ENCODE data around the gene NSRP1. TPM values are rescaled to one million over a fixed set of nuclear protein-coding genes. Genes with fewer than 3 reads are reported as not detected.
A peak's percentile ranks its signal among the peaks of the same experiment; 100 is the strongest.

The NSRP1 gene
- total RNA-seq, 4 donors from 2014 or later = 16.2 to 60.2 (median 42.7) TPM

- H3K27me3 ChIP-seq = no peaks in the 10 kb centered on the region
- H3K27ac ChIP-seq = no peak overlapping the region
- WGBS, 2 donors (ENCODE audit: low coverage in 1 of 2) = 65% methylated on average over 13 of the region's 13 CpGs; no CpG with 5 or more reads in 1 of the 2 donors
- H3K4me3 ChIP-seq = no peak overlapping the region
- no peaks in the 10 kb centered on the region for H3K4me1 ChIP-seq
- no peaks in the 10 kb centered on the region for H3K9me3 ChIP-seq
- DNase-seq = peak; percentile 33
- TF ChIP-seq CTCF (IDR thresholded peaks at IDR 0.05) = peak in 1 of 5 experiments; percentile 14
- TF ChIP-seq POLR2AphosphoS5 (IDR thresholded peaks at IDR 0.05) = no peak
- in situ Hi-C loops (cut with MboI; ENCODE audit: low pct_ligation_motif_present in 1 of 4, low pct_unique_long_range_greater_than_20kb in 1 of 4, low sequenced_read_pairs in 3 of 4) (no loop called here), intact Hi-C loops (cut with DNase I; ENCODE audit: low total_unique reads) (no loop called here)
- no peaks in the 10 kb centered on the region for H3K36me3 ChIP-seq
These were observed 106.1 kb downstream of the NSRP1 start for GRCh38 chr17:30222721-30223175.

GRCh38 chr17:30224419-30224960 lies 107.9 kb downstream of the NSRP1 start:
- Histone ChIP-seq H3K27ac (no peak overlapping the region), H3K9me3 (no peaks in the 10 kb centered on the region), H3K4me1 (no peaks in the 10 kb centered on the region), H3K4me3 (no peak overlapping the region), H3K27me3 (no peaks in the 10 kb centered on the region), H3K36me3 (no peaks in the 10 kb centered on the region)
- TF ChIP-seq EP300 (IDR thresholded peaks at IDR 0.05; ENCODE audit: low read depth) = no peak
- TF ChIP-seq POLR2AphosphoS5 (IDR thresholded peaks at IDR 0.05) = no peak
- TF ChIP-seq CTCF (IDR thresholded peaks at IDR 0.05) = no peak
- TF ChIP-seq POLR2A (IDR thresholded peaks at IDR 0.05) = no peak
- DNase-seq = no peak
- in situ Hi-C loops (cut with MboI; ENCODE audit: low pct_ligation_motif_present in 1 of 4, low pct_unique_long_range_greater_than_20kb in 1 of 4, low sequenced_read_pairs in 3 of 4) (no loop called here), intact Hi-C loops (cut with DNase I; ENCODE audit: low total_unique reads) (no loop called here)
- WGBS, 2 donors (ENCODE audit: low coverage in 1 of 2) = 74 to 75% methylated on average over 4 to 8 of the region's 8 CpGs

- Histone ChIP-seq H3K36me3 (no peaks in the 10 kb centered on the region), H3K4me1 (no peaks in the 10 kb centered on the region), H3K4me3 (no peak overlapping the region), H3K27me3 (no peaks in the 10 kb centered on the region), H3K27ac (no peak overlapping the region), H3K9me3 (no peaks in the 10 kb centered on the region)
- intact Hi-C loops (cut with DNase I; ENCODE audit: low total_unique reads) = no loop called here
- TF ChIP-seq POLR2A (IDR thresholded peaks at IDR 0.05) (no peak), CTCF (IDR thresholded peaks at IDR 0.05) (no peak), POLR2AphosphoS5 (IDR thresholded peaks at IDR 0.05) (no peak), EP300 (IDR thresholded peaks at IDR 0.05; ENCODE audit: low read depth) (no peak)
- in situ Hi-C loops (cut with MboI; ENCODE audit: low pct_ligation_motif_present in 1 of 4, low pct_unique_long_range_greater_than_20kb in 1 of 4, low sequenced_read_pairs in 3 of 4) = no loop called here
- 83% methylated on average over 3 of the region's 3 CpGs; no CpG with 5 or more reads in 1 of the 2 donors for WGBS, 2 donors (ENCODE audit: low coverage in 1 of 2)
- DNase-seq = no peak
These were observed 108.5 kb downstream of the NSRP1 start for GRCh38 chr17:30225112-30225511.

GRCh38 chr17:30225919-30226553 lies 109.4 kb downstream of the NSRP1 start:
- H3K36me3 ChIP-seq = no peaks in the 10 kb centered on the region
- intact Hi-C loops (cut with DNase I; ENCODE audit: low total_unique reads) (no loop called here), in situ Hi-C loops (cut with MboI; ENCODE audit: low pct_ligation_motif_present in 1 of 4, low pct_unique_long_range_greater_than_20kb in 1 of 4, low sequenced_read_pairs in 3 of 4) (no loop called here)
- H3K4me3 ChIP-seq = no peak overlapping the region
- 50 to 72% methylated on average over 9 to 15 of the region's 15 CpGs for WGBS, 2 donors (ENCODE audit: low coverage in 1 of 2)
- H3K27ac ChIP-seq = no peak overlapping the region
- DNase-seq = no peak
- no peaks in the 10 kb centered on the region for H3K9me3 ChIP-seq
- TF ChIP-seq POLR2A (IDR thresholded peaks at IDR 0.05) (no peak), CTCF (IDR thresholded peaks at IDR 0.05) (no peak), EP300 (IDR thresholded peaks at IDR 0.05; ENCODE audit: low read depth) (no peak), POLR2AphosphoS5 (IDR thresholded peaks at IDR 0.05) (no peak)
- no peaks in the 10 kb centered on the region for H3K4me1 ChIP-seq
- peaks cover 4% of the 10 kb centered on the region for H3K27me3 ChIP-seq
